GM13976 (cell line): ENCODE results near the gene CIT.

ENCODE experiments used
- DNase-seq: peaks from one replicate; pipeline ENCODE4 v3.0.0; 2012; ENCODE audit warnings: low spot score
- CTCF ChIP-seq: IDR thresholded peaks from 2 replicates; pipeline ENCODE4 v1.5.1; 2012; ENCODE audit warnings: borderline replicate concordance, mild to moderate bottlenecking; ENCODE audit not compliant: insufficient read depth; ENCODE audit errors: extremely low read depth, missing control alignments, control extremely low read depth
- in situ Hi-C: fragments of 300-500 bp; cut with MboI; formaldehyde crosslinking; loops from one replicate; pipeline ENCODE4 v1.12.0; 2022; ENCODE audit warnings: low sequenced_read_pairs, mixed read lengths, inconsistent platforms; ENCODE audit not compliant: unreplicated experiment

Gene CIT

GRCh38 chr12:119669744-119670472, 207.2 kb downstream of the CIT start:
- no peak for TF ChIP-seq CTCF
- in situ Hi-C loops: no loop called here
- no peak for DNase-seq

GRCh38 chr12:119668324-119668841, 208.7 kb downstream of the CIT start:
- in situ Hi-C loops: no loop called here
- peak; percentile 30 for DNase-seq
- no peak for TF ChIP-seq CTCF

- DNase-seq: peak; percentile 98
- peak; percentile 98 for TF ChIP-seq CTCF
- in situ Hi-C loops: no loop called here
Observed at GRCh38 chr12:119667577-119668323, 209.4 kb downstream of the CIT start, which contains the start of gene PRKAB1. PRKAB1 (plus strand) TSS chr12:119668133; CDS start chr12:119668245, 112 bp downstream.

GRCh38 chr12:119666900-119667576, 210.1 kb downstream of the CIT start:
- no peak for TF ChIP-seq CTCF
- DNase-seq: peak; percentile 47
- in situ Hi-C loops: no loop called here

GRCh38 chr12:119666226-119666795, 210.8 kb downstream of the CIT start:
- TF ChIP-seq CTCF: no peak
- no peak for DNase-seq
- in situ Hi-C loops: no loop called here
